Fibroblast of lung (primary cell): ENCODE measurements around the gene SLC12A6.

Experiments used
- CTCF ChIP-seq, 2 donors: IDR thresholded peaks in 1 of 2; conservative IDR thresholded peaks in 1 of 2; 1 replicate in 1 of 2; 2 replicates in 1 of 2; pipeline ENCODE4 v1.5.1; 2011 to 2012; ENCODE audit warnings: low read length in 2 of 2, control low read depth in 1 of 2, inconsistent platforms in 1 of 2, low read depth in 1 of 2, mild to moderate bottlenecking in 1 of 2
- EZH2 ChIP-seq: IDR thresholded peaks from 2 replicates; pipeline ENCODE4 v1.5.1; 2012; ENCODE audit warnings: low read length, control low read depth, mild to moderate bottlenecking; ENCODE audit errors: missing control alignments

GRCh38 chr15:34367101-34368081, 29.8 kb upstream of the SLC12A6 start, which contains the start of gene LPCAT4:
- peak; percentile 75 to 80 for TF ChIP-seq CTCF (conservative IDR thresholded peaks at IDR 0.05 in 1 of 2, IDR thresholded peaks at IDR 0.05 in 1 of 2; ENCODE audit: low read depth in 1 of 2, low read length in 2 of 2)
- no peak for TF ChIP-seq EZH2
